HG03280 (cell line): Measurements from ENCODE around the gene LGSN.
"Not testable (repeated sequence)": the region's sequence is repeated elsewhere in the genome, so short reads cannot be mapped to it uniquely, and the experiment has no call there.

ENCODE experiments used
- ATAC-seq: cut with Tn5 transposase; IDR thresholded peaks from one replicate; pipeline ENCODE4 v1.9.1; 2021; ENCODE audit warnings: mild to moderate bottlenecking, moderate library complexity; ENCODE audit not compliant: unreplicated experiment

The LGSN gene, protein sequence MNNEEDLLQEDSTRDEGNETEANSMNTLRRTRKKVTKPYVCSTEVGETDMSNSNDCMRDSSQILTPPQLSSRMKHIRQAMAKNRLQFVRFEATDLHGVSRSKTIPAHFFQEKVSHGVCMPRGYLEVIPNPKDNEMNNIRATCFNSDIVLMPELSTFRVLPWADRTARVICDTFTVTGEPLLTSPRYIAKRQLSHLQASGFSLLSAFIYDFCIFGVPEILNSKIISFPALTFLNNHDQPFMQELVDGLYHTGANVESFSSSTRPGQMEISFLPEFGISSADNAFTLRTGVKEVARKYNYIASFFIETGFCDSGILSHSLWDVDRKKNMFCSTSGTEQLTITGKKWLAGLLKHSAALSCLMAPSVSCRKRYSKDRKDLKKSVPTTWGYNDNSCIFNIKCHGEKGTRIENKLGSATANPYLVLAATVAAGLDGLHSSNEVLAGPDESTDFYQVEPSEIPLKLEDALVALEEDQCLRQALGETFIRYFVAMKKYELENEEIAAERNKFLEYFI

GRCh38 chr6:63319939-63320338 lies at the start of gene LGSN:
Gene LGSN, minus strand, starts transcription at chr6:63319983. Its CDS starts 40 bp downstream, at chr6:63319943.
- no peak for ATAC-seq

DNA sequence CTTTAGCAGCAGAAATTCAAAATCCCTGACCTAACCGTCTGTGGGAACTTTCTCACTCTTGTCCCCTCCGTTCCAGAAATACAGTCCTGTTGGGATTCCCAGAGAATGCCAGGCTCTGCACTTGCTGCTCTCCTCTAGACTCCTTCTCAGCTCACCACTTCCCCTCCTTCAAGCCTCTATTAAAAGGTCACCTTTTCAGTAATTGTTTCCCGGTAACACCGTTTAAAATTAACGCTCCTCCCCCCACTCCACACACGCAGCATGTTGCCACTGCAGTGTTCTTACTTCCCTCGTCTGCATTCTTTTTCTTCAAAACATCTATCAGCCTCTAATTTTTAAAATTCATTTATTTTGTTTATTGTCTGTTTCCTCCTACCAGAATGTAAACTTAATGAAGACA lies 48.6 kb upstream of the LGSN start:
- no peak for ATAC-seq

GRCh38 chr6:63362500-63363120 lies 42.8 kb upstream of the LGSN start:
- not testable (repeated sequence) for ATAC-seq

GRCh38 chr6:63357384-63357783 lies 37.6 kb upstream of the LGSN start:
- not testable (repeated sequence) for ATAC-seq

GRCh38 chr6:63355632-63356031 lies 35.8 kb upstream of the LGSN start:
- ATAC-seq: no peak

GRCh38 chr6:63353286-63353630 lies 33.5 kb upstream of the LGSN start:
- ATAC-seq: no peak

DNA sequence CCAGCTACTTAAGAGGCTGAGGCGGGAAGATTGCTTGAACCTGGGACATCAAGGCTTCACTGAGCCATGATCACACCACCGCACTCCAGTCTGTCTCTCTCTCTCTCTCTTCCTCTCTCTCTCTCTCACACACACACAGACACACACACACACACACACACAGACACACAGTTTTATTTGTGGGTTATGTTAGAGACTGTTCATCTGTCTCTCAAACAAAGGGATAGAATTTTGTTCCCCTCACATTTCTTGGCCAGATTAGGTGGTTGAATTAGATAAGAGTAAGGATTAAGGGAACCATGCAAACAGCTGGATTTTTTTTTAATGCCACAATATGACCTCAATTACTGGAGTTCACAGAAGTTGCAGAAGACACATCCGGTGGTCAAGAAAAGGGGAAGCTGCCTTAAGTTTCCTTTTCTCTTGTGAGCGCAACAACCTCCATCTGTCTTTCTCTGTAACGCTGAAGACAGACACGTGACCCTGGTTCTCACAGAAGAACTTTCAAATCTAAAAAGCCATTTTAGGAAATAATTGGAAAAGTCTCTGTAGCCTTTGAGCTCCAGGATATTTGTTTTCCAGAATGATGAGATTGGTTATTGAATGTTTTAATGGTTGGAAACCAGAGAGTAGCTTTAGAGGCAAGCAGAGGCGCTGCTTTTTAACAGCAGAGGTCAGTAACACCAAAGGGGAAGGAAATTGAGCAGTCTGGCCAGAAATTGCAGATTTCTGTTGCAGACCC lies 32.9 kb upstream of the LGSN start:
- peak; percentile 93 for ATAC-seq

DNA sequence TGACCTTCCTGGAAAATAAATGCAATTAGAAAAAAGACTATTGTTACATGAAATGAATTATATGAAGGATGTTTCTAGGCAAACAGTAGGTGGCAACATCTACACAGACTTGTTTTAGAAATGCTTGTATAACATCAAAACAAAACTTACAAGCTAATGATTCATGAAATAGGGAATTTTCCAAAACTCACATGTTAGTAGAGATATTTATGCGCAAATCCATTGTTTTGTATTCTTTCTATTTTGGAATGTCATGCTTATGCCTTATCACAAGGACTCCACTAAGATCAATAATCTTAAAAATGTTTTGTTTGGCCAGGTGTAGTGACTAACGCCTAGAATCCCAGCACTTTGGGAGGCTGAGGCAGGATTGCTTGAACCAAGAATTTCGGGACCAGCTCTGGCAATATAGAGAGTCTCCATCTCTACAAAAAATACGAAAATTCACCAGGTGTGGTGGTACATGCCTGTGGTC lies 32.3 kb upstream of the LGSN start:
- peak; percentile 1 for ATAC-seq

DNA sequence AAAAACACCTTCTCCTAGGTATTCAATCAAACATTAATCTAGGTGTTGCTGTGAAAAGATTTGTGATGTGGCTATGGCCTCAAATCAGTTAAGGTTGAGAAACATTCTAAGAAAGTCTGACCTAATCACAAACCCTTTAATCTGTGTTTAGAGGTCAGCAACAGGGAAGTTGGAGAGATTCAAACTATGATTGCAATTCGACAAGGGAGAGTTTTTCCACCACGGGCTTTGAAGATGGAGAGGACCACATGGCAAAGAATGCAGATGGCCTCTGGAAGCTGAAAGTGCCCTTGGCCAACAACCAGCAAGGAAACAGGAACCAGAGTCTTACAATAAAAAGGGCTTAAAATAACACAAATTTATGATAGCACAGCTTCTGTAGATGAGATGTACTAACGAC lies 29.6 kb upstream of the LGSN start:
- ATAC-seq: no peak

GRCh38 chr6:63348836-63349235 lies 29.1 kb upstream of the LGSN start:
- no peak for ATAC-seq

DNA sequence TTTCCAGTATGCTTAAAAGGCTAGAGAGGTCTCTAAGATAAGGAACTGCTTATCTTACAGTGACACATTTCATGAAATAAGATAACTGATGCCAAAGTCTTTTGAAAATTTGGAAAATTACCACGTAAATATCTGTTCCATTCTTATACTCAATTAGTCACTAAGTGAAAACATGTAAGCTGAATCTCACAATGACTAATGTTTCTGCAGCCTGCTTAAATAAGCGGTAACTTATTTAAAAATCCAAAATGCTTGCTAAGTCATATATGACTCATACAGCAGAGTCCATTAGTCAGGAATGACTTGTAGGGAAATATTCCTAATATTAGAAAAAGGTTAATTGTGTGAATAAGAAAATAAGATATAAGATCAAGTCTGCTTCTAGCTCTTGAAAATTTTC lies 27.8 kb upstream of the LGSN start:
- ATAC-seq: no peak

DNA sequence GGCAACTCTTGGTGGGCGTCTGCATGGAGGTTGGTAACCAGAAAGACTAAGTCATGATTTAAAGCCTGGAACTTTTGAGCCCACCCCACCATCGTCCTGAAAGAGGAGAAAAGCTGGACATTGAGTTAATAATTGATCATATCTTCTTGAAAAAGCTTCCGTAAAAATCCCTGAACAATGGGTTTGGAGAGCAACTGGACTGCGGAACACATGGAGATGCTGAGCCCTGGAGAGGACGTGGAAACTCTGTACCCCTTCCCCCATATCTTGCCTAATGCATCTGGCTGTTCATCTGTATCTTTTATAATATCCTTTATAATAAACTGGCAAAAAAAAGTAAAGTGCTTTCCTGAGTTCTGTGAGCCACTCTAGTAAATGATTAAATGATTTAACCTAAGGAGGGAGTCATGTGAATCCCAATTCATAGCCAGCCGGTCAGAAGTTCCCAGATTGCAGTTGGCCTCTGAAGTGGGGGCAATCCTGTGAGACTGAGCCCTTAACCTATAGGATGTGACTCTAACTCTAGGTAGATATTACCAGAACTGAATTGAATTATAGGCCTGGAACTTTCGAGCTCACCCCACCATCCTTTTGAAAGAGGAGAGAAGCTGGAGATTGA lies 26.5 kb upstream of the LGSN start:
- ATAC-seq: no peak

DNA sequence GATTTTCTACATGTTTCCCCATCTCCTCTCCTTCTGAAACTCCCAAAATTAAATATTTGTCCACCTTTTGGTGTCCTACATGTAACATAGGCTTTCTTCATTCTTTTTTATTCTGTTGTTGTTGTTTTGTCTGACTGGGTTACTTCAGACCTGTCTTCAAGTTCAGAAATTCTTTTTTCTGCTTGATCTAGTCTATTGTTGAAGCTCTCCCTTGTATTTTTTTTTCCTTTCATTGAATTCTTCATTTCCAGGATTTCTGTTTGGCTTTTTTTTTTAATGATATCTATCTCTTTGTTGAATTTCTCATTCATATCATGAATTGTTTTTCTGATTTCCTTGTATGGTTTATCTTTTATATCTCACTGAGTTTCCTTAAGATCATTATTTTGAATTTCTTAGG lies 20.6 kb upstream of the LGSN start:
- no peak for ATAC-seq

- ATAC-seq: not testable (repeated sequence)
These were observed 14.9 kb upstream of the LGSN start for GRCh38 chr6:63334652-63335051.

- no peak for ATAC-seq
These were observed 13.7 kb upstream of the LGSN start for GRCh38 chr6:63333440-63333839.

DNA sequence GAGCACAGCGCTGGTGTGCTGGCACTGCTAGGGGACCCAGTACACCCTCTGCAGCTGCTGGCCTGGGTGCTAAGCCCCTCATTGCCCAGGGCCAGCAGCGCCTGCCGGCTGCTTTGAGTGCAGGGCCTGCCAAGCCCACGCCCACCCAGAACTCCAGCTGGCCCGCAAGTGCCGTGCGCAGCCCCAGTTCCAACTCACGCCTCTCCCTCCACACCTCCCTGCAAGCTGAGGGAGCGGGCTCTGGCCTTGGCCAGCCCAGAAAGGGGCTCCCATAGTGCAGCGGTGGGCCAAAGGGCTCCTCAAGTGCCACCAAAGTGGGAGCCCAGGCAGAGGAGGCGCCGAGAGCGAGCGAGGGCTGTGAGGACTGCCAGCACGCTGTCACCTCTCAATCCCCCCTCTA lies 6.8 kb upstream of the LGSN start:
- ATAC-seq: not testable (repeated sequence)

DNA sequence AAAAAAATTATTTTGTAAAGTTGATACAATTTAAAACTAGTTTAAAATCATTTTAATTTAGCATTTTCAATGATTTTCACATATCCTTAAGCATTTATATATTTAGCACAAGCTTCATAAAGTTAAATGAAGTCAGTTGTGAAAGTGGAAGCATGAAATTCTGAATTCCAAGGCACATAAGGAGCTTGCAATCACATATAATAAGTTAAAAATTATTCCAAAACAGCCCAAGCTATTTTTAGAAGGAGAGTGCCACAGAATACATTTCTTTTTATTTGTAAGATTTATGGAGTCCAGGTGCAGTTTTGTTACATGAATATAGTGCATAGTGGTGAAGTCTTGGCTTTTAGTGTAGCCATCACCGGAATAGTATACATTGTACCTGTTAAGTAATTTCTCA lies 3.2 kb upstream of the LGSN start:
- no peak for ATAC-seq

GRCh38 chr6:63321821-63322220 lies 2.0 kb upstream of the LGSN start:
- no peak for ATAC-seq

- no peak for ATAC-seq
These were observed 2.1 kb downstream of the LGSN start for GRCh38 chr6:63317641-63318040.

DNA sequence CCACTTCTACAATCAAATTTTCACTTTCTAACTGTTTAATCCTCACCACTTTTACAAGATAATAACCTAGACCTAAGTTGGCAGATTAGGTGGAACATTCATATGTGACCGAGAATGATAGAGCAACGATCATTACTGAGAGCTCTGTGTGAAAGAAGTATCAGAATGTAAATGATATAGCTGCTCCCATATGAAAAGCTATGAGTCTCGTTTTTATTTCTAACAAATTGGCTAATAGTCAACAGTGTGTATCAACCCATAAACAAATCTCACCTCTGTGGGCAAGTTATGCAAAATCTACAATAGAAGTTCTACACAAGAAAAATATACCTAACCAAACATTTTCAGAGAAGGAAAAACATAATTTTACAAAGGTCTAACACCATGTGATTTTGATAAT lies 3.7 kb downstream of the LGSN start:
- ATAC-seq: no peak

- no peak for ATAC-seq
These were observed 6.7 kb downstream of the LGSN start for GRCh38 chr6:63313111-63313510.
